HG03460 (cell line): ENCODE measurements around the gene PBX1.

Experiments
- ATAC-seq: cut with Tn5 transposase; IDR thresholded peaks from one replicate; pipeline ENCODE4 v1.9.1; 2021; ENCODE audit not compliant: unreplicated experiment

The PBX1 gene

GRCh38 chr1:164718821-164719220 is 159.8 kb downstream of the PBX1 start:
- ATAC-seq: no peak

GRCh38 chr1:164719676-164720439 is 160.9 kb downstream of the PBX1 start:
- ATAC-seq: no peak

- ATAC-seq: no peak
These were observed 161.7 kb downstream of the PBX1 start for GRCh38 chr1:164720440-164721227.

GRCh38 chr1:164721228-164721496 is 162.2 kb downstream of the PBX1 start:
- no peak for ATAC-seq

- no peak for ATAC-seq
These were observed 164.4 kb downstream of the PBX1 start for GRCh38 chr1:164723296-164723798.

- no peak for ATAC-seq
These were observed 166.4 kb downstream of the PBX1 start for GRCh38 chr1:164725401-164725800.

- no peak for ATAC-seq
These were observed 167.3 kb downstream of the PBX1 start for GRCh38 chr1:164726235-164726634.

GRCh38 chr1:164728719-164729118 is 169.7 kb downstream of the PBX1 start:
- ATAC-seq: no peak

GRCh38 chr1:164731161-164731876 is 172.3 kb downstream of the PBX1 start:
- no peak for ATAC-seq

- no peak for ATAC-seq
These were observed 174.1 kb downstream of the PBX1 start for GRCh38 chr1:164733070-164733469.

GRCh38 chr1:164733734-164734133 is 174.8 kb downstream of the PBX1 start:
- no peak for ATAC-seq

- ATAC-seq: no peak
These were observed 176.5 kb downstream of the PBX1 start for GRCh38 chr1:164735315-164736052.

GRCh38 chr1:164736137-164736536 is 177.2 kb downstream of the PBX1 start:
- ATAC-seq: no peak

GRCh38 chr1:164739189-164739588 is 180.2 kb downstream of the PBX1 start:
- ATAC-seq: no peak

GRCh38 chr1:164740000-164740526 is 181.1 kb downstream of the PBX1 start:
- no peak for ATAC-seq

- no peak for ATAC-seq
These were observed 183.8 kb downstream of the PBX1 start for GRCh38 chr1:164742745-164743144.

GRCh38 chr1:164743976-164744375 is 185.0 kb downstream of the PBX1 start:
- no peak for ATAC-seq

GRCh38 chr1:164745736-164746135 is 186.8 kb downstream of the PBX1 start:
- no peak for ATAC-seq

- ATAC-seq: no peak
These were observed 187.6 kb downstream of the PBX1 start for GRCh38 chr1:164746632-164747031.

GRCh38 chr1:164748253-164748899 is 189.4 kb downstream of the PBX1 start:
- no peak for ATAC-seq
